ENCODE data around the gene TP53I13. TPM values are rescaled to one million over a fixed set of nuclear protein-coding genes. Genes with fewer than 3 reads are reported as not detected.

Gene TP53I13
- total and polyA plus RNA-seq, 2 donors (not counting 3 experiments of a cell fraction or from before 2014, with no cell fraction given), result 41.1 to 42.7 TPM

DNA sequence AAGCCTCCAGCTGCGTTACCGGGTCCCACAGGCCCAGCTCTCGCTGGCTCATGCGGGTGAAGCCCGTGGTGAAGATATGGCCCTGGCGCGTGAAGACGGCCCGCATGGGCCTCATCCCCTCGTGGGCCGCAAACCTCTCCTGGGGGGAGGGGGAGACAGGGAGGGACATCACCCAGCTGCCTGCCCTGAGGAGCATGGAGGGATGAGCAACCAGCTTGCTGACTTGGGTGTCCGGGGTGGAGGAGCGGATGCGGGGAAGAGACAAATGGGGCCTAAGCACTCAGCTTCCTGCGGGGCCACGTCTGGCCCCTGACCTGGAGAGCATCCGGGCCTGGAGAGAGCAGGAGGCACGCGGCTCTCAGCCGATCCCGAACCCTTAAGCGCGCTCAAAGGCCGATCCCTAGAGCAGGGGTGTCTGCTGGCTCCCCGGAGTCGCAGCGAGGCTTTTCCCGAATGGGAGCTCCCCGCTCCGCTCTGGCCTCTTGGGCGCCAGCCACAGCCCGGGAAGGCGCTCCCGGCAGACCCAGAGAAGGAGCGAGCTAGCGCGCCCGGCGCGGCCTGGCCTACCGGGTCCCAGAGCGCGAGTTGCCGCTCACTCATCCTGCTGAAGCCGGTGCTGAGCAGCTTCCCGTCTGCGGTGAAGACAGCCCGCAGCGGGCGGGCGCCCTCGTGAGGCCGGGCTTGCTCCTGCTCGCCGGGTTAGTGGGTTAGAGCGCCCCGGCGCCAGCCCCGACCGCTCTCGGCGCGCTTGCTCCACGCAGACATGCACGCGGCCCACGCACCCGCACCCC is 49.2 kb downstream of the TP53I13 start:
- intact Hi-C loops (cut with micrococcal nuclease) (loop anchor here (1.0 to 5.0 kb wide), 4 partner anchors 23 to 314 kb away; partner anchors contain the start of genes ABHD15 and TP53I13), dilution Hi-C loops (cut with MboI; ENCODE audit: extremely low pct_ligation_motif_present, low sequenced_read_pairs) (no loop called here)
- no peaks in the 10 kb centered on the region for H3K9me1 ChIP-seq (replicated peaks; ENCODE audit: control insufficient read depth, extremely low read depth, insufficient read depth, low read length)
- no peaks in the 10 kb centered on the region for H3K36me3 ChIP-seq (ENCODE audit: control insufficient read depth in 2 of 2, extremely low read depth in 1 of 2, insufficient read depth in 2 of 2, low read length in 2 of 2)
- ChIA-PET POLR2A (interaction anchor here (0.6 to 1.0 kb wide), 2 partner anchors 37 to 162 kb away, joined by 3 read pairs; no protein-coding TSS in a partner anchor), CTCF (interaction anchor here (0.6 to 6.9 kb wide), 53 partner anchors 10 to 488 kb away, joined by 3 to 120 read pairs (median 5); partner anchors contain the start of genes ABHD15, ANKRD13B, SSH2 and TP53I13)
- peak overlapping the region; percentile 69 for H2AFZ ChIP-seq (ENCODE audit: low read depth, low read length)
- TF ChIP-seq POLR2AphosphoS5 (IDR thresholded peaks at IDR 0.05; ENCODE audit: insufficient read depth, low read depth, low read length) (peak; percentile 53), EZH2 (IDR thresholded peaks at IDR 0.05; ENCODE audit: borderline replicate concordance, low read depth, low read length, severe bottlenecking) (peak; percentile 31), MYC (IDR thresholded peaks at IDR 0.05; ENCODE audit: low read depth, low read length) (no peak)
- TF ChIP-seq, protein P1, sequence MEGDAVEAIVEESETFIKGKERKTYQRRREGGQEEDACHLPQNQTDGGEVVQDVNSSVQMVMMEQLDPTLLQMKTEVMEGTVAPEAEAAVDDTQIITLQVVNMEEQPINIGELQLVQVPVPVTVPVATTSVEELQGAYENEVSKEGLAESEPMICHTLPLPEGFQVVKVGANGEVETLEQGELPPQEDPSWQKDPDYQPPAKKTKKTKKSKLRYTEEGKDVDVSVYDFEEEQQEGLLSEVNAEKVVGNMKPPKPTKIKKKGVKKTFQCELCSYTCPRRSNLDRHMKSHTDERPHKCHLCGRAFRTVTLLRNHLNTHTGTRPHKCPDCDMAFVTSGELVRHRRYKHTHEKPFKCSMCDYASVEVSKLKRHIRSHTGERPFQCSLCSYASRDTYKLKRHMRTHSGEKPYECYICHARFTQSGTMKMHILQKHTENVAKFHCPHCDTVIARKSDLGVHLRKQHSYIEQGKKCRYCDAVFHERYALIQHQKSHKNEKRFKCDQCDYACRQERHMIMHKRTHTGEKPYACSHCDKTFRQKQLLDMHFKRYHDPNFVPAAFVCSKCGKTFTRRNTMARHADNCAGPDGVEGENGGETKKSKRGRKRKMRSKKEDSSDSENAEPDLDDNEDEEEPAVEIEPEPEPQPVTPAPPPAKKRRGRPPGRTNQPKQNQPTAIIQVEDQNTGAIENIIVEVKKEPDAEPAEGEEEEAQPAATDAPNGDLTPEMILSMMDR (IDR thresholded peaks at IDR 0.05; ENCODE audit: extremely low read depth in 1 of 2, insufficient read depth in 1 of 2, low read depth in 1 of 2, low read length in 2 of 2), result peak; percentile 82 to 87
- H3K9me3 ChIP-seq (replicated peaks; ENCODE audit: control insufficient read depth, insufficient read depth, low read length), result no peaks in the 10 kb centered on the region
- peak overlapping the region in 2 of 3 experiments; percentile 2 to 7 for H3K4me3 ChIP-seq (replicated peaks in 1 of 3; ENCODE audit: insufficient read depth in 1 of 3, low read depth in 1 of 3, low read length in 3 of 3)
- H3K9ac ChIP-seq (replicated peaks; ENCODE audit: extremely low read depth, insufficient read depth, low read length), result peak overlapping the region; percentile 33
- H3K27ac ChIP-seq (ENCODE audit: insufficient read depth, low read depth, low read length), result no peak overlapping the region
- peaks cover 34% of the 10 kb centered on the region for H3K4me1 ChIP-seq (ENCODE audit: control insufficient read depth, extremely low read depth, insufficient read depth, low read length)
- FAIRE-seq (peak; percentile 82), DNase-seq (ENCODE audit: low read depth, low spot score) (peak; percentile 62)
- BruUV-seq (replicated peaks), result no TSS peak
- H3K79me2 ChIP-seq (ENCODE audit: control insufficient read depth, insufficient read depth, low read length), result no peaks in the 10 kb centered on the region
- no peaks in the 10 kb centered on the region for H4K20me1 ChIP-seq (replicated peaks; ENCODE audit: control insufficient read depth, extremely low read depth, insufficient read depth, low read length)
- no peaks in the 10 kb centered on the region for H3K27me3 ChIP-seq (ENCODE audit: control insufficient read depth in 2 of 2, insufficient read depth in 2 of 2, low read length in 2 of 2)
- H3K4me2 ChIP-seq (ENCODE audit: insufficient read depth, low read length), result peak overlapping the region; percentile 43
